ENCODE measurements around the gene TMC1. TPM values are rescaled to one million over a fixed set of nuclear protein-coding genes. Genes with fewer than 3 reads are reported as not detected.

The TMC1 gene
- total and polyA plus RNA-seq, 12 donors = 0.01 to 0.67 (median 0.43) TPM; not detected in 6

DNA sequence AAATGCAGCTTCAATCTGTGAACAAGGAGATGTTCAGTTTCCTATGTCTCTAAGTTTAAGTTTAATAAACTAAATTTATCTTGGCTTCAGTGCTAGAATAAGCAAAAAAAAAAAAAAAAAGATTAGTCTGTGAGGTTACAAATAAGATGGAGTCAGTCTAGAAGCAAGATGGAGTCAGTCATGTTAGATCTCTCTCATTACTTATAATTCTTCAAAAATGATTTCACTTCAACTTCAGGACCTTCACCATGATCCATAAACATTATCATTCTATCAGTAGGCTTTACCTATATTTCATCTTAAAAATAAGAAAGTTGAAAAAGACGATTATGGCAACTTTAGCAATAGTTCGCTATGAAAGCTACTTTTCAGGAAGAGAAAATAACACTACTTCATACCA, 30.2 kb upstream of the TMC1 start:
- ATAC-seq (no peak), DNase-seq (no peak)
- TF ChIP-seq, protein P1, sequence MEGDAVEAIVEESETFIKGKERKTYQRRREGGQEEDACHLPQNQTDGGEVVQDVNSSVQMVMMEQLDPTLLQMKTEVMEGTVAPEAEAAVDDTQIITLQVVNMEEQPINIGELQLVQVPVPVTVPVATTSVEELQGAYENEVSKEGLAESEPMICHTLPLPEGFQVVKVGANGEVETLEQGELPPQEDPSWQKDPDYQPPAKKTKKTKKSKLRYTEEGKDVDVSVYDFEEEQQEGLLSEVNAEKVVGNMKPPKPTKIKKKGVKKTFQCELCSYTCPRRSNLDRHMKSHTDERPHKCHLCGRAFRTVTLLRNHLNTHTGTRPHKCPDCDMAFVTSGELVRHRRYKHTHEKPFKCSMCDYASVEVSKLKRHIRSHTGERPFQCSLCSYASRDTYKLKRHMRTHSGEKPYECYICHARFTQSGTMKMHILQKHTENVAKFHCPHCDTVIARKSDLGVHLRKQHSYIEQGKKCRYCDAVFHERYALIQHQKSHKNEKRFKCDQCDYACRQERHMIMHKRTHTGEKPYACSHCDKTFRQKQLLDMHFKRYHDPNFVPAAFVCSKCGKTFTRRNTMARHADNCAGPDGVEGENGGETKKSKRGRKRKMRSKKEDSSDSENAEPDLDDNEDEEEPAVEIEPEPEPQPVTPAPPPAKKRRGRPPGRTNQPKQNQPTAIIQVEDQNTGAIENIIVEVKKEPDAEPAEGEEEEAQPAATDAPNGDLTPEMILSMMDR (IDR thresholded peaks at IDR 0.05) = no peak
- 94 to 95% methylated on average over 2 of the region's 2 CpGs for WGBS, 2 donors
- H3K4me3 ChIP-seq = no peak overlapping the region
- no peaks in the 10 kb centered on the region for H3K27me3 ChIP-seq
- H3K9me3 ChIP-seq = no peaks in the 10 kb centered on the region
- intact Hi-C loops (cut with DNase I) = no loop called here
- no peaks in the 10 kb centered on the region for H3K36me3 ChIP-seq
- no peak overlapping the region for H3K27ac ChIP-seq
- no peaks in the 10 kb centered on the region for H3K4me1 ChIP-seq

DNA sequence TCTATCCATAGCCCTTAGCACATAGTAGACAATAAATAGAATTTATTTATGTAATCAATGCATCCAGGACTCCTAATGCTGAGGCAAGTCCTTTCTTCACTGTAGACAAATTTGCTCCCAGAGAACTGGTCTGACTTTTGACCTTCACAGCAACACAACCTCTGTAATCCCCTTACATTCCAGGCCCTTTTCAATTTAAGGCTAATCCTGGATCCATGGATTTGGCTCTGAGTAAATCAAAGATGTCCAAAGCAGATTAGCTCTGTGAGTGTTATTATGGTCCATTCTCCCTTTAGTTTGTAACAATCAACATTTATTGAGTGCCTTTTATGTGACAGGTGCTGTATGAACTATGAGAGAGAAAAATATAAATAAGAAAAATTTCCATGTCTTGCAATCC, 27.4 kb upstream of the TMC1 start:
- intact Hi-C loops (cut with DNase I) = no loop called here
- no peak for ATAC-seq
- Histone ChIP-seq H3K36me3 (no peaks in the 10 kb centered on the region), H3K27ac (no peak overlapping the region), H3K27me3 (no peaks in the 10 kb centered on the region), H3K9me3 (no peaks in the 10 kb centered on the region), H3K4me1 (no peaks in the 10 kb centered on the region), H3K4me3 (no peak overlapping the region)
- TF ChIP-seq, protein P1 (IDR thresholded peaks at IDR 0.05) = no peak
- no peak for DNase-seq

- H3K9me3 ChIP-seq = no peaks in the 10 kb centered on the region
- H3K4me1 ChIP-seq = no peaks in the 10 kb centered on the region
- intact Hi-C loops (cut with DNase I) = no loop called here
- H3K36me3 ChIP-seq = no peaks in the 10 kb centered on the region
- no peak overlapping the region for H3K4me3 ChIP-seq
- TF ChIP-seq, protein P1 (IDR thresholded peaks at IDR 0.05) = no peak
- H3K27me3 ChIP-seq = no peaks in the 10 kb centered on the region
- no peak for ATAC-seq
- no peak for DNase-seq
- WGBS, 2 donors = 86% methylated on average over 9 of the region's 9 CpGs
- H3K27ac ChIP-seq = no peak overlapping the region
These were observed 23.9 kb upstream of the TMC1 start for GRCh38 chr9:72497447-72498046.

GRCh38 chr9:72506615-72507014, 14.8 kb upstream of the TMC1 start:
- 90 to 91% methylated on average over 3 of the region's 3 CpGs for WGBS, 2 donors
- H3K27me3 ChIP-seq = no peaks in the 10 kb centered on the region
- peaks cover 0 to 7% (median 0%) of the 10 kb centered on the region in 9 donors for H3K4me1 ChIP-seq
- H3K27ac ChIP-seq = no peak overlapping the region
- no peak for DNase-seq
- H3K9me3 ChIP-seq = no peaks in the 10 kb centered on the region
- no peak for ATAC-seq
- H3K4me3 ChIP-seq = no peak overlapping the region
- intact Hi-C loops (cut with DNase I) = no loop called here
- TF ChIP-seq, protein P1 (IDR thresholded peaks at IDR 0.05) = no peak
- no peaks in the 10 kb centered on the region for H3K36me3 ChIP-seq
